ENCODE results near the gene NECTIN2.

DNA sequence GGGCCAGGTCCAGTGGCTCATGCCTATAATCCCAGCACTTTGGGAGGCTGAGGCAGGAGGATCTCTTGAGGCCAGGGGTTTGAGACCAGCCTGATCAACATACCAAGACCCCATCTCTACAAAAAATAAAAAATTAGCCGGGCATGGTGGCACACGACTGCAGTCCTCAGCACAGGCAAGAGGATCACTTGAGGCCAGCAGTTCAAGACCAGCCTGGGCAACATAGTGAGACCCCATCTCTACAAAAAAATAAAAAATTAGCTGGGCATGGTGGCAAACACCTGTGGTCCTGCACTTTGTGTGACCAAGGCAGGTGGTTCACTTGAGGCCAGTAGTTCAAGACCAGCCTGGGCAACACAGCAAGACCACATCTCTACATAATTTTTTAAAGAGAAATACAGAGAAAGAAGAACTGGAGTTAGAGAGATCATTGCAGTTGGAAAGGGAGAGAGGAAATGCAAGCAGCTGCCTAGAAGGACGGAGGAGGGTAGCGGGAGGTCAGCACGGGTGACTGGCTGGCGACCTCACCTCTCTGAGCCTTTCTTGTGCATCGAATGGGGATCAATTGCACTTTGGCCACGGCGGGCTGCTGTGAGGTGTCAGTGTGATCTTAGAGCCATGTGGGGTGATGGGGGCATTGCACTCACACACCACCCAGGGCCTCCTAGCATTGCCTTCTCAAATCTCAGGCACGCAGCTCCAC lies 23.3 kb upstream of the NECTIN2 start:
- TF ChIP-seq, protein P1, sequence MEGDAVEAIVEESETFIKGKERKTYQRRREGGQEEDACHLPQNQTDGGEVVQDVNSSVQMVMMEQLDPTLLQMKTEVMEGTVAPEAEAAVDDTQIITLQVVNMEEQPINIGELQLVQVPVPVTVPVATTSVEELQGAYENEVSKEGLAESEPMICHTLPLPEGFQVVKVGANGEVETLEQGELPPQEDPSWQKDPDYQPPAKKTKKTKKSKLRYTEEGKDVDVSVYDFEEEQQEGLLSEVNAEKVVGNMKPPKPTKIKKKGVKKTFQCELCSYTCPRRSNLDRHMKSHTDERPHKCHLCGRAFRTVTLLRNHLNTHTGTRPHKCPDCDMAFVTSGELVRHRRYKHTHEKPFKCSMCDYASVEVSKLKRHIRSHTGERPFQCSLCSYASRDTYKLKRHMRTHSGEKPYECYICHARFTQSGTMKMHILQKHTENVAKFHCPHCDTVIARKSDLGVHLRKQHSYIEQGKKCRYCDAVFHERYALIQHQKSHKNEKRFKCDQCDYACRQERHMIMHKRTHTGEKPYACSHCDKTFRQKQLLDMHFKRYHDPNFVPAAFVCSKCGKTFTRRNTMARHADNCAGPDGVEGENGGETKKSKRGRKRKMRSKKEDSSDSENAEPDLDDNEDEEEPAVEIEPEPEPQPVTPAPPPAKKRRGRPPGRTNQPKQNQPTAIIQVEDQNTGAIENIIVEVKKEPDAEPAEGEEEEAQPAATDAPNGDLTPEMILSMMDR (conservative IDR thresholded peaks at IDR 0.05; ENCODE audit: low read depth, low read length): no peak
- TF ChIP-seq EZH2 (IDR thresholded peaks at IDR 0.05; ENCODE audit: borderline replicate concordance, low read depth, low read length, poor library complexity, severe bottlenecking): no peak

Measured in A673 (cell line).